ENCODE data around the gene RREB1.

Gene RREB1

GRCh38 chr6:7198833-7199800 is 91.4 kb downstream of the RREB1 start:
- no peak for DNase-seq

- DNase-seq: no peak
These were observed 93.1 kb downstream of the RREB1 start for GRCh38 chr6:7200598-7201443.

DNA sequence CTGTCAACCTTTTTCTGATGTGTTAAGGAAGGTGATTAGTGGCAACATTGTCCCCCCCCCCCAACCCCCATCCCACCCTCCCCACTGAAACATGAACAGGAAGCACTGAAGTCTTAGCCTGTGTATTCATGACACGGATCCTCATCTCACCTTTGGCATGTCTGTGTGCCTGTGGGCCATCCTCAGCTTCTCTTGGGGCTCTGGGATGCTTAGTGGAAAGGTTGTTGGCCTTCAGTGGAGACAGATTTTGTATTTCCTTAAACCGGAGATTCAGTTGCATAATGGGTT is 93.6 kb downstream of the RREB1 start:
- DNase-seq: no peak

DNA sequence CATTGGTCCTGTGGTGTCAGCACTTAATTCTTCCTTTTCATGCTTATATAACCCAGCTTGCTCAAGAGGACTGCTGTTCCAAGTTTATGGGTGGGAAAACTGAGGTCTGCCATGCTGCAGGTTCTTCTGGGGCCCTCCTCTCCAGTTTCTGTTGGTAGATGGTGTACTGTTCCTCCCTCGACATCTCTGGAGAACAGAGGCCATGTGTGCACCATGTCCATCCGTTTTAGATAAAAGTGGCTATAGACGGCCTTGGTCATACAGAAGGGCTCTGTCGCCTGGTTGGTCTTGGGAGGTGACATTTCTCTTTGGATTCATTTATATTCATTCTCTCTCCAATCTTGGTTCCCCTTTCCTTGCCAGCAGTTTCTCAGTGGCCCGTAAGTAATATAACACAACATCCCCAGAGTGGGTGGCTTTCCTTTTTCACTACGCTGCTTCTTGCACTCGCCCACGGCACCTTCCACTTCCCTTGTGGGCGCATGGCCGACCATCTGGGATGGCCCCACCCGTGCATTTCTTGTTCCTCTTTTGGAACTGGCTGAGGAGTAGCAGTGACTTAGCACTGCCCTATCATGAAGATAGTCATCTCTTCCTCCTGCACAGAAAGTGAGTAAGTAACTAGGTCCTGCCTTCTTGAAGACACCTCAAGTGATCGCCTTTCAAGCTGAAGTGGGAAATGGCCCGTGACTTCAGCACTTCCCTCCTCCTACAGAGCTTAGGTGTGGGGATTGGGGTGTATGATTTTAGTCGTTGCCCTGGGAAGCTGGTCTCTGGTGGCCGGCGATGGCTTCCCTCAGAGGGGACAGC is 94.2 kb downstream of the RREB1 start:
- no peak for DNase-seq

GRCh38 chr6:7202950-7203349 is 95.2 kb downstream of the RREB1 start:
- no peak for DNase-seq

GRCh38 chr6:7203939-7204338 is 96.2 kb downstream of the RREB1 start:
- DNase-seq: no peak

DNA sequence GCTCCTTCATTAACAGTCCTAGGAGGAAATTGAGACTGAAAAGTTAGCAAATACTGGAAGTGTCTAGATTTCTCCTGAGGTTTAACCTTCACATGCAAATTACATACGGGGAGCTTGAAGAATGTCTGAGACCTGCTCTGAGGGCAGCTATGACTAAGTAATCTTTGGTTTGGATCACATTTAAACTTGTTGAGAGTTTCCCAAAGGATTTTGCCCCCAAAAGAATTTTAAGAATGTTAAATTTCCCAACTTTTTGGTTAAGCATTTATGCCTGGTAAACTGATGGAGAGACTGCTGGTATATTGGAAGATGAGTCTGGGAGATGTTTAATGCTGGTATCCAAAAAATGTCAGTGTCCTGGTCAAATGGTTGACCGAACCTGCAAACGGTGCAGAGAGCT is 97.0 kb downstream of the RREB1 start:
- DNase-seq: no peak

GRCh38 chr6:7207720-7208119 is 100.0 kb downstream of the RREB1 start:
- DNase-seq: no peak

- no peak for DNase-seq
These were observed 105.7 kb downstream of the RREB1 start for GRCh38 chr6:7213416-7213815.

- no peak for DNase-seq
These were observed 106.7 kb downstream of the RREB1 start for GRCh38 chr6:7214468-7214867.

GRCh38 chr6:7215131-7215530 is 107.4 kb downstream of the RREB1 start:
- no peak for DNase-seq

DNA sequence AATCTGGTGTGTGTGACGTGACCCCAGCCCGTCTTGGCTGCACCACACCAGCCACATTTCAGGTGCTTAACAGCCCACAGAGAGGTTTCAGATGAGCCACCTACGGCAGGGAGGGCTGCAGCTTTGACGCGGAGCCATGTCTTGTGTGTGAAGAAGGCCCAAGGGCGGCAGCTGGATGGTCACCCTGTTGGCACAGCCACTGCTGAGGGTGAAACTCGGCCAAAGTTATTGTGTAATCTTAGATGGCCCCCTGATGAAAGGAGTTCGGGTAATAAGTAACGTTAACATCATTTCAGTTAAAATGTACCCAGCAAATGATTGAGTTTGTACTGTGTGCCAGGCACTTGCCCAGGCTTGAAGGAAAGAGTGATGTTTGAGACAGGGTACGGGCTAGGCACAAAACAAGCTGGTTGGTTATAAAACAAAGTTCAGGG is 108.1 kb downstream of the RREB1 start:
- no peak for DNase-seq

DNA sequence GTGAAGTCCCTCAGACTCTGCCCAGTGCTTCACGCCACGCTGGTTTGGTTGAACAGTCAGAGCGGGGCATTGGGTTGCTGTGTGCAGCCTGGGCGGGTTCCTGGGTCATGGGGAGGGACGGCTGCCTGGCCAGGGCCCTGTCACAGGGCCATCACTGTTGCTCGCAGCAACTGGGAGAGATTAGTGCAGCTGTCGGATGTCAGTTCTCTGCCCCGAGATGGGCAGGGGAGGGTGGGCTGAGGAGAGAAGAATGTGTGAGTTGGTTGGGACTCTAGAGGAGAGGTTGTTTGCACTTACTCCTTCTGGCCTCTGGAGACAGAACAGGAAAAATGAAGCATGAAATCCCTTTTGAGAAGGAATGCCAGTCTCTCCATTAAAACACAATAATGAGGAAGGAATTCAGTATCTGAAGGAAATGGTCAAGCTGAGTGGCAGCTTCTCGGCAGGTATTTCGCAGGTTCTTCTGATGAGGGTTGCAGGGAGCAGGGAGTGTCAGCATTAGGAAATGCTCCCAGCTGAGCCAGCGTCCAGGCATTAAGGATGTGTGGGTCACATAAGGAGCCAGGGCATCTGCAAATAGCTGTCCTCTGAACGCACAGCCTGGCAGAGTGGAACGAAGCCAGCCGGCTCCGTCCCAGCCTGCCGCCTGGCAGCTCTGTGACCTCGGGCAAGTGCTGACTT is 109.3 kb downstream of the RREB1 start:
- DNase-seq: no peak

DNA sequence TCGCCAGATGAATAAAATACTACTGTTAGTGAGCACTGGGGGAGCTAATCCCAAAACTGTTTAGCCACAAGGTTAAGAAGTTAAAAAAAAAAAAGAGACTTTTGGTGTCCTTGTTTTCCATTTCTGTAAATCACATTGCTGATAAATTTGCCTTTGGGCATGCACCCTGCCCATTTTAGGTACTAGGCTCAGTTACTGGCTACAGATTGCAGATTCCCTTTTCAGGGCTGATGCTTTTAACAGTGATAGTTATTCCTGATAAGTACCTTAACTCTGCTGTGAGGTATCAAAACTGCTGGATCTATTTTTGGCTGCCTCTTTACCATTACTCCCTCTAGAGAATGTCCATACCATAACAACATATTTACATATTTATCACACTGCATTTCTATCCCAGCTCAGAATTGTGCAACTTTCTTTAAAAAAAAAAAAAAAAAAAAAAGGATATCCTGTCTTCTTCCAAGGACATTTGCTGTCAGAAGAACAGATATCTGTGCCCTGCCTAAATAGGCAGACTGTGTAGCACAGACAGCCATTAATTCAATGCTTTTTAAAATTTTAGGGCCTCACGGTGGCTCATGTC is 110.7 kb downstream of the RREB1 start:
- DNase-seq: no peak

DNA sequence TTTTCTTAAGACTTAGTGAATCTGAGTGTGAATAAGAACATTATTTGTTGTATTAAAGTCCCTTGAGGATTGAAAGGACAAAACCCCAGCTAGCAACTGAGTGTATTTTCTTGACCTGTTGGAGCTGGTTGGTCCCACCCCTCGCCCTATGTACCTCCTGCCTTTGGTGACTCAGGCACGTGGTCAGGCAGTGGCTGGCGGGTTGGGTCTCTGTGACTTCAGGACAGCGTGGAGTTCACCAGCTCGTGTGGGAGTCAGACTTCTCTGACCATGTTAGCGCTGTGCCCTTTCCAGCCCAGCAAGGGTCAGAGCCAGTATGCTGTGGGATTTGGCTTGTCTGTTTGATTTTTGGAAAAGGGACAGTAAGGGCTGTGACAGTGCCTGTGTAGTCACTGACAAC is 111.5 kb downstream of the RREB1 start:
- no peak for DNase-seq

- DNase-seq: no peak
These were observed 114.4 kb downstream of the RREB1 start for GRCh38 chr6:7222197-7222596.

DNA sequence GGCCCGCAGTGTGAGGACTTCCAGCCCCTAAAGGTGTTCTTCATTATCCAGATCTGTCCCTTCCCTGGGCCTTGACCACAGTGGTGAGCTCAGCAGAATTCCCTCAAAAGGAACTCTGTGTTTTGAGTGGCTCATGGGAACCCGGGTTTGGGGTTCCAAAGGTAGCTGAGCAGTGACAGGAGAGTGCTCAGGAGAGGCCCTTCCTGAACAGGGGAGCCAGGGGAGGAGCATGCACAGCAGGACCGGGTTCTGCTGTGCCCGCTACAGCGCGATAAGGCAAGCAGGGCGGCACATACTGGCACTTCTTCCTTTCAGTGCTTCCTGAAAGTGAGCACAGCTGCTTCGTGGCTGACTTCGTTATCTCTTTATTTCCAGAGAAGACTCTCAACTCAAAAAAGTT is 117.0 kb downstream of the RREB1 start:
- DNase-seq: no peak

DNA sequence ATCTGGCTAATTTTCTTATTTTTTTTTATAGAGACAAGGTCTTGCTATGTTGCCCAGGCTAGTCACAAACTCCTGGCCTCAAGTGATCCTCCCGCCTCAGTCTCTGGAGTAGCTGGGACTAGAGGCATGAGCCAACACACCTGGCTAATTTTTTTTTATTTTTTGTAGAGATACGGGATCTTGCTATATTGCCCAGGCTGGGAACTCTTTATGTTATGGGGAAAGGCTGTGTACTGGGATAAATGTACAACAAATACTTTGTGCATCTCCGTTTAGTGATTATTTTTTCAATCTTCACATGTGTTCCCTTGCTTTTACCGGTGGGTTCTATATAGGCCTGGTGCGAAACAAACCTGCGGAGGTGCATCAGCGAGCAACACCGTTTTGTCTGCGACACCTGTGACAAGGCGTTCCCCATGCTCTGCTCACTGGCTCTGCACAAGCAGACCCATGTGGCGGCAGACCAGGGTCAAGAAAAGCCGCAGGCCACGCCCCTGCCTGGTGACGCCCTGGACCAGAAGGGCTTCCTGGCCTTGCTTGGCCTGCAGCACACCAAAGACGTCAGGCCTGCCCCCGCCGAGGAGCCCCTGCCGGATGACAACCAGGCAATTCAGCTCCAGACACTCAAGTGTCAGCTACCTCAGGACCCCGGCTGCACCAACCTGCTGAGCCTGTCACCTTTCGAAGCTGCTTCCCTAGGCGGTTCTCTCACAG is 121.1 kb downstream of the RREB1 start:
- no peak for DNase-seq

- DNase-seq: no peak
These were observed 121.9 kb downstream of the RREB1 start for GRCh38 chr6:7229376-7230326.

- no peak for DNase-seq
These were observed 122.5 kb downstream of the RREB1 start for GRCh38 chr6:7230327-7230691.
